AG10803 (cell line): ENCODE data around the gene SEC14L3.
A peak's percentile ranks its signal among the peaks of the same experiment; 100 is the strongest.

ENCODE experiments used
- DNase-seq: peaks from one replicate; pipeline ENCODE4 v3.0.0; 2010; ENCODE audit warnings: low read depth
- H3K4me3 ChIP-seq: 2 replicates; pipeline ENCODE4 v1.5.1; 2011; ENCODE audit warnings: mild to moderate bottlenecking, low read length, control low read depth
- TF ChIP-seq, protein P1 (sequence below): conservative IDR thresholded peaks from 2 replicates; pipeline ENCODE4 v1.5.1; 2011; ENCODE audit warnings: mild to moderate bottlenecking, low read length, control low read depth, inconsistent platforms

Gene SEC14L3

DNA sequence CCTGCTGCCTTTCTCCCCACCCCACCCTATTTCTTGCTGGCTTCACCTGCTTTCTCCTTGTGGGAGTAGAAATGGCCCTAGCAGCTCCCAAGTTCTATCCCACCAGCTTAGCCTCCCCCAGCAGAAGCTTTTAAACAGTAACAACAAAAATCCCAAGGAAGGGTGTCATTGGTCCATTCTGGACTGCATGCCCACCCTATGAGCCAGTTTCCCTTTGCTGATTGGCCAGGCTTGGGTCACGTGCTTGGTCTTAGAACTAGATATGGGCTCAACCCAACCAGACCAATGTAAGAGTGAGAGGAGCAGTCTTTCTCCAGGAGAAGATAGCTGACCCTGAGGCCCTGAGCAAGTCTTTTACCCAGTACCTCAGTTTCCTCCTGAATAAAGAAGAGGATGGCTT lies 43.9 kb downstream of the SEC14L3 start:
- no peak overlapping the region for H3K4me3 ChIP-seq
- no peak for DNase-seq
- TF ChIP-seq, protein P1, sequence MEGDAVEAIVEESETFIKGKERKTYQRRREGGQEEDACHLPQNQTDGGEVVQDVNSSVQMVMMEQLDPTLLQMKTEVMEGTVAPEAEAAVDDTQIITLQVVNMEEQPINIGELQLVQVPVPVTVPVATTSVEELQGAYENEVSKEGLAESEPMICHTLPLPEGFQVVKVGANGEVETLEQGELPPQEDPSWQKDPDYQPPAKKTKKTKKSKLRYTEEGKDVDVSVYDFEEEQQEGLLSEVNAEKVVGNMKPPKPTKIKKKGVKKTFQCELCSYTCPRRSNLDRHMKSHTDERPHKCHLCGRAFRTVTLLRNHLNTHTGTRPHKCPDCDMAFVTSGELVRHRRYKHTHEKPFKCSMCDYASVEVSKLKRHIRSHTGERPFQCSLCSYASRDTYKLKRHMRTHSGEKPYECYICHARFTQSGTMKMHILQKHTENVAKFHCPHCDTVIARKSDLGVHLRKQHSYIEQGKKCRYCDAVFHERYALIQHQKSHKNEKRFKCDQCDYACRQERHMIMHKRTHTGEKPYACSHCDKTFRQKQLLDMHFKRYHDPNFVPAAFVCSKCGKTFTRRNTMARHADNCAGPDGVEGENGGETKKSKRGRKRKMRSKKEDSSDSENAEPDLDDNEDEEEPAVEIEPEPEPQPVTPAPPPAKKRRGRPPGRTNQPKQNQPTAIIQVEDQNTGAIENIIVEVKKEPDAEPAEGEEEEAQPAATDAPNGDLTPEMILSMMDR = no peak

- TF ChIP-seq, protein P1 = peak; percentile 72
- peak overlapping the region; percentile 67 for H3K4me3 ChIP-seq
- DNase-seq = peak; percentile 69
These were observed 45.1 kb downstream of the SEC14L3 start for GRCh38 chr22:30426388-30427353.

DNA sequence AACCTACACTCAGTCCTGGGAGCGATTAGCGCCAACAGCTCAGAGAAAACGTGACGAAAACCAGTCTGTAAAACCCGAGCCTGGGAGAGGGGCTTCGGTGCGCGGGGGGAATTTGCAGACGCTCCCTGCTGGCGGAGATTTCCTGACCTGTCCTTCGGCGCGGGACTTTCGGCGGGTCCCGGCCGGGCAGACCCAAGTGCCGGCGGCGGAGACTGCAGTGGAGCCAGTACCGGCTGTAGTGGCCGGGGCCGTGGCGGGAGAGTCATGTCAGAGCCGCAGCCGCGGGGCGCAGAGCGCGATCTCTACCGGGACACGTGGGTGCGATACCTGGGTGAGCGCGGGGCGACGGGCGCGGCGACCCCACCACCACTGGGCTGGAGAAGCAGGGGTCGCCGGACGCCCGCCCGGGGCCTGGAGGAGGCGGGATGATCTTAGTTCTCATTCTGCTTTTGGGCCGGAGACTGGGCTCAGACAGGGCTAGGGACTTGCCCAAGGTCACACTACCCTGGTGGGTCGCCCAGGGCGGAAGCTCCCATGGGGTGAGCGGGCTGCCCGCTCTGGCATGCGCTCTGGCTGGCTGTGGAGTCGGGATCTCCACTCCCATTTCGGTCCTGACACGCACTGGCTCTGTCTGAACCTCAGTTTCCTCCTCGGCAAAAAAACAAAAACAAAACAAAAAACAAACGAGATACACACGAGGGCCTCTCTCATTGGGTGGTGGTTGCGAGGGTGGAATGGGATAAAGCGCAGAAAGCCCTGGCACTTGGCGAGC lies 46.0 kb downstream of the SEC14L3 start, which contains the start of gene MTFP1:
MTFP1 (plus strand) TSS at position 153 of the 772 bp plus-strand sequence; CDS start at position 265, 112 bp downstream.
- TF ChIP-seq, protein P1 = no peak; the same call in 1 of the 2 replicates
- peak; percentile 56 for DNase-seq
- H3K4me3 ChIP-seq = peak within 1 kb of the TSS; percentile 67

GRCh38 chr22:30425327-30425615 lies 46.5 kb downstream of the SEC14L3 start:
- DNase-seq = no peak
- peak overlapping the region; percentile 67 for H3K4me3 ChIP-seq
- TF ChIP-seq, protein P1 = no peak

DNA sequence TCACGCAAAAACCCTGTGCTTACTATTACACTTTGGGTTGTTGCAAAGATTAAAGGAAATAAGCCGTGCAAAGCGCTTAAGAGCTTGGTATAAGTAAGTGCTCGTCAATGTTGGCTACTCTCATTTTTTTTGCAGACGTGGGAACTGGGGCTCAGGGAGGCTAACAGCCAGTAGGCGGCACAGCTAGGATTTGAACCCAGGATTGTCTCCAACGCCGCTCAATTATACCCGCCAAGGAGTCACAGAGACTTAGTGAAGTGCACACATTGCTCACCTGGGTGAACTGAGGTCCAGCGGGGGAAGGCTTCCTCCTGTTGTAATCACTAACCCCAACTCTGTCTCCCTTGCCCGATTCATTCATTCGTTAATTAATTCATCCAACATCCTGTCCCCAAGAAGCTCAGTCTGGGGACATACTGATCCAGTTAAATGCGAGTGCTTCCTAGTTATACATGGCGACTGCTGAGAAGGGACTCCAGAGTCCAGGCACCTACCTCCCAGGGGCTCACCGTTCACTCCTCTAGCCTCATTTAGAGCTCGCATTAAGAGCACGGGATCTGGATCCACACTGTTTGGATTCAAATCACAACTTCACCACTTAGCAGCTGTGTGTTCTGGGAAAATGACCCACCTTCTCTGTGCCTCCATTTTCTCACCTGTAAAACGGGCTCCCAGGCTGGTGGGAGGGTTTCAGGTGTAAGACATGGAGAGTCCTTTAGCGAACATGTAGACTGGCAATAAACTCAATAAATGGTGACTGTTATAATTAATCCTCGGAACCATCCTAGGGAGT lies 47.1 kb downstream of the SEC14L3 start:
- no peak for DNase-seq
- peak overlapping the region; percentile 67 for H3K4me3 ChIP-seq
- TF ChIP-seq, protein P1 = peak; percentile 27

GRCh38 chr22:30423959-30424533 lies 47.8 kb downstream of the SEC14L3 start:
- DNase-seq = peak; percentile 100
- TF ChIP-seq, protein P1 = no peak
- peak overlapping the region; percentile 75 for H3K4me3 ChIP-seq
